Loucy (cell line): ENCODE results near the gene CPT1B.

Experiments used
- EZH2phosphoT487 ChIP-seq: fragments of 200-600 bp; IDR thresholded peaks from 2 replicates; pipeline ENCODE4 v1.6.1; 2018; ENCODE audit warnings: antibody characterized with exemption, mild to moderate bottlenecking, moderate library complexity, borderline replicate concordance
- TF ChIP-seq, protein P1 (sequence below): fragments of 200-600 bp; sonication (generic); conservative IDR thresholded peaks from 2 replicates; pipeline ENCODE4 v1.5.1; 2014; ENCODE audit warnings: mild to moderate bottlenecking, antibody characterized with exemption, low read length

DNA sequence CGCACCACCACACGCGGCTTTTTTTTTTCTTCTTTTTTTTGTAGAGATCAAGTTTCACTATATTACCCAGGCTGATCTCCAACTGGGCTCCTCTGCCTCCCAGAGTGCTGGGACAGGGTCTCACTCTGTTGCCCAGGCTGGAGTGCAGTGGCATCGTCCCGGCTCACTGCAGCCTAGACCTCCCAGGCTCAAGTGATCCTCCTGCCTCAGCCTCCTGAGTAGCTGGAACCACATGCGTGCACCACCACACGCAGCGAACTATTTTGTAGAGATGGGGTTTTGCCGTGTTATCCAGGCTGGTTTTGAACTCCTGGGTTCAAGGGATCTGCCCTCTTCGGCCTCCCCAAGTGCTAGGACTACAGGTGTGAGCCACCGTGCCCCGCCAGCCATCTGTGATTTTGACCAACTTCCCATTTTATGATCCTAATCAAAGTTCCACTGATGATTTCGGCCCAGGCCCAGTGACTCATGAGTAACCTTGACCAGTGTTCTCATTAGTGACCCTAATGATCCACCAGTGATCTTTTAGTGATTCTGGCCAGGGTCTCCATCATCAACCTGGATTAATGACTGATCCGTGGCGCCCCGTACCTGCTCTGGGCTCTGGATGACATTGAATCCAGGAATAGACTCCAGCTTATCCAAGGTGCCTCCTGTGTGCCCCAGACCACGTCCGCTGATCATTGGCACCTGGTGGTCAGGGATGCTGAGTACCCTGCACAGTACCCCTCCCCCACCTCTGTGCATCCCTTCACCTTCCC, 50.1 kb downstream of the CPT1B start:
- TF ChIP-seq, protein P1, sequence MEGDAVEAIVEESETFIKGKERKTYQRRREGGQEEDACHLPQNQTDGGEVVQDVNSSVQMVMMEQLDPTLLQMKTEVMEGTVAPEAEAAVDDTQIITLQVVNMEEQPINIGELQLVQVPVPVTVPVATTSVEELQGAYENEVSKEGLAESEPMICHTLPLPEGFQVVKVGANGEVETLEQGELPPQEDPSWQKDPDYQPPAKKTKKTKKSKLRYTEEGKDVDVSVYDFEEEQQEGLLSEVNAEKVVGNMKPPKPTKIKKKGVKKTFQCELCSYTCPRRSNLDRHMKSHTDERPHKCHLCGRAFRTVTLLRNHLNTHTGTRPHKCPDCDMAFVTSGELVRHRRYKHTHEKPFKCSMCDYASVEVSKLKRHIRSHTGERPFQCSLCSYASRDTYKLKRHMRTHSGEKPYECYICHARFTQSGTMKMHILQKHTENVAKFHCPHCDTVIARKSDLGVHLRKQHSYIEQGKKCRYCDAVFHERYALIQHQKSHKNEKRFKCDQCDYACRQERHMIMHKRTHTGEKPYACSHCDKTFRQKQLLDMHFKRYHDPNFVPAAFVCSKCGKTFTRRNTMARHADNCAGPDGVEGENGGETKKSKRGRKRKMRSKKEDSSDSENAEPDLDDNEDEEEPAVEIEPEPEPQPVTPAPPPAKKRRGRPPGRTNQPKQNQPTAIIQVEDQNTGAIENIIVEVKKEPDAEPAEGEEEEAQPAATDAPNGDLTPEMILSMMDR = no peak
- TF ChIP-seq EZH2phosphoT487 = no peak
